Left hindlimb (tissue), 1 donor: Measurements from ENCODE around the gene PHLDB3.
"Not testable (repeated sequence)": the region's sequence is repeated elsewhere in the genome, so short reads cannot be mapped to it uniquely, and the experiment has no call there.

Experiments
- DNase-seq: peaks from one replicate; pipeline ENCODE4 v3.0.0-alpha.2; 2018

PHLDB3 gene

DNA sequence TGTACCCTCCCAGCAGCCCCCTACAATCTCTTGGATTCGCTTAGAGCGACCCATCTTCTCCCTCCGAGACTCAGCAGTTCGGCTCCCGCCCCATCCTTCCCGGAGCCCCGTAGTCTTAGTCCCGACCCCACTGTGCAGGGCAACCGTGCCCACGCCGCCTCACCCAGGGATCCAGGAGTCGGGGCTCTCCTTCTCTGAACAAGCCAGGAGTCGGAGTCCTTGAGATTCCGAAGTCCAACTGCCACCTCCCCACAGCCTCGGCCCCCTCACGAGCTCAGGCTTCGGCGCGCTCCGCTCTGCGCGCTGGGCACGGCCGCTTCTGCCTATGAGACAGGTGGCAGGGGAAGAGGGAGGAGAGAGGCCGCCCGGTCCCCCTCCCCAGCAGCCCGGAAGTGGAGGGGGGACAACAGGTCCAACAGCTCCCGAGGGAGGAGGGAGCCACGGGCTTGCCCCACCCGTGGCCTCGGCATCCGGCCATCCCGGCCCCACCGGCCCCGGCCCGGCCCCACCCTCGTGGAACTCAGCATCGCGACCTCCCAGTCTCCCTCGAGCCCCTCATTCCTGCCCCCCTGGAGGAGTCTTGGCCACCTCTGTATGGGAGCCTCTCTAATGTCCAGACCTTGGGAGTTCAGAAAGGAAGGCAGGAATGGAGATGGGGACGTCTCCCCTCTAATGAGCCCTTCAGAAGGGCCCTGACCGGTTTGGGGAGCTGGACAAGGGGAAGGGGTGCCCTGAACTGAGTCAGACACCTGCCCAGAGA lies at the start of gene PHLDB3:
TSS of gene PHLDB3 (minus strand) at position 321 of the 760 bp plus-strand sequence. CDS start 628 bp downstream, outside the sequence.
- DNase-seq, result no peak

DNA sequence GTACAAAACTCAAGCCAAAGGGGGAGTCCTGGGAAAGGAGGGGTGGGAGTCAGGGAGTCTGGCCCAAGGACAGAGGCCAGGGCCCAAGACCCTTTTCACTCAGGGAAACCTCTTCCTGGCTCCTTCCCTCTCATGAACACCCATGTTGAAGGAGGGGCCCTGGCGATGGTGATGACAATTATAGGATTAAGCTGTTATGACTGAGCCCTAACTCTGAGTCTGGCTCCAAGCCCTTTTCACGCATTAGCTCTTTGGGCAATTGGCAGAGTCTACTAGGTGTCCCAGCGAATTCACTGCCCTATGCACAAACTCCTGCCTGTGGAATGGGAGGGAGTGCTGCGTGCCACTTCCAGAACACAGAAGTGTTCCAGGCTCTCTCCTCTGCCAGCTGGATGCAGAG lies 49.1 kb upstream of the PHLDB3 start:
- DNase-seq, result no peak

DNA sequence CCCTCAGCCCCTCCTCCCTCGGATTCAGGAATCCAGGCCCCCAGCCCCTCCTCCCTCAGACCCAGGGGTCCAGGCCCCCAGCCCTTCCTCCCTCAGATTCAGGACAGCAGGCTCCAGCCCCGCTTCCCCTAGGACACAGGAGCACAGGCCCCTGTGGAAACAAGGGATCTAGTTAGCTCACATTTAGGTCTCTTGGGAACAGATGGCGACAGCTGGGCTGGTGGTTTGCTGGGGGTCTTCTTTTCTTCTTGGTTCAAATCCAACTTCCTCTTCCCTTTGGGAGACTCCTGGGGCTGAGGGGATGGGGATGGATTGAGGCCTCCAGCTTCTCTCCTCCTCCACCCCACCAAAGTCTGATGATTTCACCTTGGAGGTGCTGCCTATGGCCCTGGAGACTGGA lies 48.1 kb upstream of the PHLDB3 start:
- DNase-seq, result no peak

- no peak for DNase-seq
Measured at GRCh38 chr19:43552198-43552450, 47.6 kb upstream of the PHLDB3 start.

DNA sequence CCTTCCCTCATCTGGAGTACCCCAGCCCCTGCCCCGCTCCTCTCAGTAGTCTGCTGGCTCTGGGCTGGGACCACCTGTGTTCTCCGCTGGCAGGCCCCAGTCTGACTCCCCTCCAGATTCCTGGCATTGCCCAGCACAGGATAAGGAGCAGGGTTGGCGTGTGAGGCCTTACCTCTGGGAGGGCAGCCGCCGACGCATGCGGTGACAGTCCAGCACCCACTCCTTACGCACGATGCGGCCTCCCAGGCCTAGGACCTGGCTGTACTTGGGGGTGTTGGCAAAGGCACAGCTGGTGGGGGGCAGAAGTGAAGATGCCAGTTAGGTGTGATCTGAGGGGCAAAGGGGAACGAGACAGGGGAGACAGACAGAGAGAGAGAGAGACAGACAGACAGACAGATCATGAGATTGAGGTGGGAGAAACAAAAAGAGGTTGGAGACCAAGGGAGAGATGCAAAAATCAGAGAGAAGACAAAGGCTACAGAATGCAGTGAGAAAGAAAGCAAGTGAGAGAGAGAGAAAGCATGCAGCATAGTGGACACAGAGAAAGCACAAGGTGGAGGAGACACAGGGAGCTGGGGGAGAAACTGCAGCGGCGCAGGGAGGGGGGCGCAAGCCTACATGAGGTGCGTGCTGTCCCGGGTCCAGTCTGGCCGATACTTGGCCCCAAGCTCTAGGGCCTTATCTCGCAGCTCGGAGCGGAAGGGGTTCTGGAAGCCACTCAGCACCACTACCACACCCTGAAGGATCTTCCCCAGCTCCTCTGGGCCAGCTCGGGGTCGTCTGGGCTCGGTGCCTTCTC lies 47.1 kb upstream of the PHLDB3 start:
- DNase-seq, result no peak

GRCh38 chr19:43548706-43549105 lies 44.2 kb upstream of the PHLDB3 start:
- no peak for DNase-seq

DNA sequence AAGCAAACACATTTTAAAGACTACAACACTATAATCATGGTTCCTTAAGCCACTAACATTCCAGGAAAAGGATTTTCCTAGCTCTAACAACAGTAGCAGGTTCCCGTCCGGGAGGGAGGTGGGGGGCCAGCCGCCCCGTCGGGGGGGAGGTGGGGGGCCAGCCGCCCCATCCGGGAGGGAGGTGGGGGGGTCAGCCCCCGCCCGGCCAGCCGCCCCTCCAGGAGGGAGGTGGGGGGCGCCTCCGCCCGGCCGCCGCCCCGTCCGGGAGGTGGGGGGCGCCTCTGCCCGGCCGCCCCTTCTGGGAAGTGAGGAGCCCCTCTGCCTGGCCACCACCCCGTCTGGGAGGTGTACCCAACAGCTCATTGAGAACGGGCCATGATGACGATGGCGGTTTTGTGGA lies 43.4 kb upstream of the PHLDB3 start:
- DNase-seq, result not testable (repeated sequence)

DNA sequence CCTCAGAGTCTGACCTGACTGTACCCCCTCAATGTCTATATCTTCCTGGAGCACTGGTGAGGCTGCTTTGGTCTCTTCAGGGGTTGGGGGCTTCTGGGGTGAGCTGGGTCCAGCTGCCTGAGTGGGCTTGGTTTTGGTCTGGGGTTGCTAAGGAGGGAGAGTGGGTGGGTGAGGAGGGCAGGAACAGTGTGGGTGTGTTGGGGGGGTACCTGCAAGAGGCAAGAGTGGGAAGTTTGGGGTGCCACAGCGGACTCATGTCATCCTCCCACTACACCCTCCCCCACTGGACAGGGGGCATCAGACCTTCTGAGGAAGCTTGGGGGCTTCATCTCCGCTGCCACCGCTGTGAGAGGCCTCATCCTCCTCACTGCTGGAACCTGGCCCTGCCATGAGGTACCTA lies 42.0 kb upstream of the PHLDB3 start:
- no peak for DNase-seq

DNA sequence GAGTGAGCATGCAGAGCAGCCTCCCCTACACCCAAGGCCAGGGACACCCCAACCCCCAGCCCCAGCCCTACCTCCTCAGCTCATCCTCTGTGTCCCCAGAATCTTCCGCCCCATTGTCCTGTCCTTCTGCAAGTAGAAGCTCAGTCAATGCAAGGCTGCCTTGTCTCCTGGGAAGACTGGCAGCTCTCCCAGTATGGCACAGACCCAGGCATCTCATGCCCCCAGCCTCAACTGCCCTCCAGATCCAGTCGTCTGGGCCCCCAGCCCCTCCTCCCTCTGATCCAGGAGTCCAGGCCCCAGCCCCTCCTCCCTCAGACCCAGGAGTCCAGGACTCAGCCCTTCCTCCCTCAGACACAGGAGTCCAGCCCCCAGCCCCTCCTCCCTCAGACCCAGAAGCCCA lies 41.4 kb upstream of the PHLDB3 start:
- DNase-seq, result no peak

GRCh38 chr19:43545276-43545675 lies 40.7 kb upstream of the PHLDB3 start:
- no peak for DNase-seq

DNA sequence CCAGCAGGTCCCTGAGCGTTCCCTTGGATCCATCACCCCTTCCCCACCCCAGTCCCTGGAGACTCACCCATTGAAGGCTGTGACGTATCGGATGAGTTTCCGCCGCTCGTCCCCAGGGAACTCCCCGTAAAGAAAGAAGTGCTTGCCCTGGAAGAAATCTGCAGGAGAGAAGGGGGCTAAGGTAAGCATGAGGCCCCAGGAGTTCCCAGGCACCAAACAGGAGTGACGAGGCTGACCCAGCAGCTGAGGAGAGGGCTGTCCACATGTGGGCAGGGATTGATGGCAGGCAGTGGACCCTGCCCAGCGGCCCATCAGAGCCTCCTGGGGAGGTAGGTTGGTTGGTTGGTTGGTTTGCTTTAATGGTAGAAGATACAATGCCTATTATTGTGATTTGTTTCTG lies 39.5 kb upstream of the PHLDB3 start:
- DNase-seq, result no peak

DNA sequence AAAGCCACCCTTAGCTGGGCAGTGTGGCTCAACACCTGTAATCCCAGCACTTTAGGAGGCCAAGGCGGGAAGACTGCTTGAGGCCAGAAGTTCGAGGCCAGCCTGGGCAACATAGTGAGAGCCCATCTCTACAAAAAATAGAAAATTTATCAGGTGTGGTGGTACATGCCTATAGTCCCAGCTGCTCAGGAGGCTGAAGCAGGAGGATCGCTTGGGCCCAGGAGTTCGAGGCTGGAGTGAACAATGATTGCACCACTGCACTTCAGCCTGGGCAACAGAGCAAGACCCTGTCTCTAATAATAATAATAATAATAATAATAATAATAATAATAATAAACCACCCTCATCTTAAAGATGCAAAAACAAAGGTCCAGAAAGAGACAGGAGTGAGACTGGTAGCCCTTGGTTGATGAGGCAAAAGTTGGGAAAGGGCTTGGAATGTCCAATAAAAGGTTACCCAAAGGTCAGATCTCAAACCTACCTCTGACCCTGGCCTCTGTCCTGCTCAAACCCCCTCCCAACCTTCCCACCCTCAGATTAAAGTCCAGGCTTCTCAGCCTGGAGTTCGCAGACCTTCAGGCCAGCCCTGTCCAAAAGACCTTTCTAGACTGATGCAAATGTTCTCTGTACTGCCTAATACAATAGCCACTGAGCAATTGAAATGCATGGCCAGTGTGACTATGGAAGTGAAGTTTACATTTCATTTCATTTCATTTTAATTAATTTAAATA lies 37.5 kb upstream of the PHLDB3 start:
- DNase-seq, result no peak

- no peak for DNase-seq
Measured at GRCh38 chr19:43540381-43540780, 35.8 kb upstream of the PHLDB3 start.

GRCh38 chr19:43538922-43539321 lies 34.4 kb upstream of the PHLDB3 start:
- DNase-seq, result no peak

GRCh38 chr19:43534816-43535761 lies 30.5 kb upstream of the PHLDB3 start:
- peak; percentile 82 for DNase-seq

DNA sequence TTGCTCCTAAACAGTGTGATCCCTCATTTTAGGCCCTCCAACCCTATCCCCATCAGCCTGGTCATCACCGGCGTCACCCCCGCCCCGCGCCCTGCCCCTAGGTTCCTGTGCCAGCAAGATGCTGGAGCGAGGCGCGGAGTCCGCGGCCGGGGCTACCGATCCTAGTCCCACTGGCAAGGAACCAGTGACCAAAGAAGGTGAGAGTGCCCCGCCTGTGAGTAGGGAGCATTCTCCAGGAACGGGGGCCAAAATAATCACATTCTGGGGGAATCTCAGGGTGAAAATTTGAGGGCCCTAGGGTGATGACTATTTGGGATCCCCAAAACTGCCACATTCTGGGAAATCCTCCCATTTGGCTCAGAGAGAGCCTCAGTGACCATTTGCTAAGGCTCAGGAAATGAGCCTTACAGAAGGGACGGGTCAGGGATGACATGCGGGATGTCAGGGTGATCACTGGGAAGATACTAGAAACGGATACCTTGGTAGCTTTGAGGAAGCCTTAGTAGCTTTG lies 29.8 kb upstream of the PHLDB3 start:
- no peak for DNase-seq

DNA sequence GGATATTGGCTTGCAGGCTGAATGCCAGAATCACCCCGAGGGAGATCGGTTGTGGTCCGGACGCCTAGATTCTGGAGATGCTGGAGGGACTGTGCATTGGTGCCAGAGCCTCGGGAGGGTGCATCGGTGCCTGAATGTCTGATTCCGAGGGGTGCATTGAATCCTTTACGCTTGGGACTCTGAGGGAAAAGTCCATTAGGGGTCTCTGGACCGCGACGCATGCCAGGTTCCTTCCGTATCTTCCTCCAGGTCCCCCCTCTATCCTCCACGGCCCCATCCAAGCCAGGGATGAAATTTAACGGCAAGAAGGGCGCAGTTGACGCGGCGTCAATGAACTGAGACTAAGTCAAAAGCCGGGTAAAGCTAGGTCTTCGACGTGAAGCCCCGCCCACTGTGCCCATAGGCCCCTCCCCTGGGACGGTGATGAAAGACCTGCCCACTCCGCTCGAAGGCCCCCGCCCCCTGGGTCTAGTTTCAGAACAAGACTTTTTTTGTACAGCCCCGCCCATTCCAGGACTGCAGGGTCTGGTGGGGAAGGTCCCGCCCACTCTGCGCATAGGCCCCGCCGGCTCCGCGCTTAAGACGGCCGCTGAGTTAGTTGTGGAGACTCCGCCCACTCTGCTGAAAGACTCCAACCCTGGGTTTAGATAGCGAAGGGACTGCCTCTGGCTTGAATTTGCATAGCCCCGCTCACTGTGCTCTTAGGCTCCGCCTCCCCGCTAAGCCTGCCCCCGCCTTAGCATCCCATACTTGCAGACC lies 29.2 kb upstream of the PHLDB3 start:
- peak; percentile 99 for DNase-seq

GRCh38 chr19:43532962-43533545 lies 28.5 kb upstream of the PHLDB3 start, which contains the start of gene ZNF575:
Gene ZNF575 (plus strand): TSS chr19:43533188. CDS start chr19:43534423, 1,235 bp downstream.
- DNase-seq, result peak; percentile 99

GRCh38 chr19:43532571-43532961 lies 28.0 kb upstream of the PHLDB3 start:
- DNase-seq, result peak; percentile 77

- DNase-seq, result no peak
Measured at GRCh38 chr19:43527860-43528622, 23.5 kb upstream of the PHLDB3 start.
